Mucosa of rectum (tissue), 2 donors: ENCODE results near the gene LIX1.

ENCODE experiments used
- H3K27ac ChIP-seq, 2 donors: one replicate each; pipeline ENCODE4 v1.7.0; 2013; ENCODE audit warnings: inconsistent platforms in 2 of 2, low read depth in 2 of 2, low read length in 2 of 2
- H3K27me3 ChIP-seq, 2 donors: one replicate each; pipeline ENCODE4 v1.7.0; 2013; ENCODE audit warnings: low read length in 2 of 2; ENCODE audit not compliant: control insufficient read depth in 2 of 2, insufficient read depth in 2 of 2
- H3K36me3 ChIP-seq, 2 donors: one replicate each; pipeline ENCODE4 v1.7.0; 2013; ENCODE audit warnings: low read length in 2 of 2; ENCODE audit not compliant: control insufficient read depth in 2 of 2, insufficient read depth in 2 of 2
- H3K4me1 ChIP-seq, 2 donors: one replicate each; pipeline ENCODE4 v1.7.0; 2013; ENCODE audit warnings: low read length in 2 of 2, mild to moderate bottlenecking in 1 of 2; ENCODE audit not compliant: control insufficient read depth in 2 of 2, insufficient read depth in 2 of 2
- H3K4me3 ChIP-seq, 2 donors: one replicate each; pipeline ENCODE4 v1.7.0; 2013; ENCODE audit warnings: low read length in 2 of 2
- H3K9ac ChIP-seq, 2 donors: one replicate each; pipeline ENCODE4 v1.7.0; 2013; ENCODE audit warnings: low read length in 2 of 2, low read depth in 1 of 2, mild to moderate bottlenecking in 1 of 2
- H3K9me3 ChIP-seq, 2 donors: one replicate each; pipeline ENCODE4 v1.7.0; 2013; ENCODE audit warnings: low read length in 2 of 2; ENCODE audit not compliant: control insufficient read depth in 2 of 2
- donor health status: healthy.
- donor health status: Normal muscosa, but diverticular disease.

Gene LIX1

GRCh38 chr5:97067296-97067850 lies 75.0 kb downstream of the LIX1 start:
- no peak overlapping the region for H3K4me3 ChIP-seq
- H3K27me3 ChIP-seq: no peaks in the 10 kb centered on the region
- H3K36me3 ChIP-seq: no peaks in the 10 kb centered on the region
- H3K9me3 ChIP-seq: no peaks in the 10 kb centered on the region
- no peak overlapping the region for H3K27ac ChIP-seq
- H3K4me1 ChIP-seq: no peaks in the 10 kb centered on the region
- H3K9ac ChIP-seq: no peak overlapping the region

- Histone ChIP-seq H3K9ac (no peak overlapping the region), H3K36me3 (no peaks in the 10 kb centered on the region), H3K27me3 (no peaks in the 10 kb centered on the region), H3K9me3 (no peaks in the 10 kb centered on the region), H3K4me1 (no peaks in the 10 kb centered on the region), H3K27ac (no peak overlapping the region), H3K4me3 (no peak overlapping the region)
Observed at GRCh38 chr5:97065475-97065874, 76.9 kb downstream of the LIX1 start.

- H3K27me3 ChIP-seq: no peaks in the 10 kb centered on the region
- no peak overlapping the region for H3K9ac ChIP-seq
- no peak overlapping the region for H3K27ac ChIP-seq
- H3K4me1 ChIP-seq: no peaks in the 10 kb centered on the region
- H3K4me3 ChIP-seq: no peak overlapping the region
- H3K9me3 ChIP-seq: no peaks in the 10 kb centered on the region
- no peaks in the 10 kb centered on the region for H3K36me3 ChIP-seq
Observed at GRCh38 chr5:97063251-97063650, 79.2 kb downstream of the LIX1 start.

- no peak overlapping the region for H3K27ac ChIP-seq
Observed at GRCh38 chr5:97062046-97062445, 80.4 kb downstream of the LIX1 start.

GRCh38 chr5:97056263-97056662 lies 86.1 kb downstream of the LIX1 start:
- no peaks in the 10 kb centered on the region for H3K36me3 ChIP-seq
- H3K4me1 ChIP-seq: no peaks in the 10 kb centered on the region
- H3K27me3 ChIP-seq: no peaks in the 10 kb centered on the region
- H3K9ac ChIP-seq: no peak overlapping the region
- H3K9me3 ChIP-seq: no peaks in the 10 kb centered on the region
- H3K27ac ChIP-seq: no peak overlapping the region
- no peak overlapping the region for H3K4me3 ChIP-seq

More at GRCh38 chr5:97062046-97062445, 80.4 kb downstream of the LIX1 start:
- Histone ChIP-seq H3K36me3 (no peaks in the 10 kb centered on the region), H3K4me3 (no peak overlapping the region), H3K4me1 (no peaks in the 10 kb centered on the region), H3K27me3 (no peaks in the 10 kb centered on the region), H3K9ac (no peak overlapping the region), H3K9me3 (no peaks in the 10 kb centered on the region)

GRCh38 chr5:97049175-97049574 lies 93.2 kb downstream of the LIX1 start:
- no peaks in the 10 kb centered on the region for H3K27me3 ChIP-seq
- H3K36me3 ChIP-seq: no peaks in the 10 kb centered on the region
- H3K4me1 ChIP-seq: no peaks in the 10 kb centered on the region

GRCh38 chr5:97047076-97047475 lies 95.3 kb downstream of the LIX1 start:
- no peak overlapping the region for H3K27ac ChIP-seq
- no peaks in the 10 kb centered on the region for H3K9me3 ChIP-seq
- H3K36me3 ChIP-seq: no peaks in the 10 kb centered on the region
- no peak overlapping the region for H3K9ac ChIP-seq
- no peaks in the 10 kb centered on the region for H3K4me1 ChIP-seq
- H3K4me3 ChIP-seq: no peak overlapping the region
- no peaks in the 10 kb centered on the region for H3K27me3 ChIP-seq

More at GRCh38 chr5:97049175-97049574, 93.2 kb downstream of the LIX1 start:
- Histone ChIP-seq H3K4me3 (no peak overlapping the region), H3K9ac (no peak overlapping the region), H3K27ac (no peak overlapping the region), H3K9me3 (no peaks in the 10 kb centered on the region)

- no peak overlapping the region for H3K9ac ChIP-seq
- H3K9me3 ChIP-seq: no peaks in the 10 kb centered on the region
- H3K27me3 ChIP-seq: no peaks in the 10 kb centered on the region
- H3K4me3 ChIP-seq: no peak overlapping the region
- no peak overlapping the region for H3K27ac ChIP-seq
- H3K36me3 ChIP-seq: no peaks in the 10 kb centered on the region
- H3K4me1 ChIP-seq: no peaks in the 10 kb centered on the region
Observed at GRCh38 chr5:97046270-97046982, 96.0 kb downstream of the LIX1 start.

- Histone ChIP-seq H3K27ac (no peak overlapping the region), H3K9me3 (no peaks in the 10 kb centered on the region), H3K9ac (no peak overlapping the region), H3K4me3 (no peak overlapping the region), H3K27me3 (no peaks in the 10 kb centered on the region), H3K36me3 (no peaks in the 10 kb centered on the region), H3K4me1 (no peaks in the 10 kb centered on the region)
Observed at GRCh38 chr5:97044052-97044451, 98.4 kb downstream of the LIX1 start.

GRCh38 chr5:97043511-97043910 lies 98.9 kb downstream of the LIX1 start:
- no peaks in the 10 kb centered on the region for H3K4me1 ChIP-seq
- no peak overlapping the region for H3K4me3 ChIP-seq
- H3K36me3 ChIP-seq: no peaks in the 10 kb centered on the region
- H3K9me3 ChIP-seq: no peaks in the 10 kb centered on the region
- no peak overlapping the region for H3K27ac ChIP-seq
- no peak overlapping the region for H3K9ac ChIP-seq
- no peaks in the 10 kb centered on the region for H3K27me3 ChIP-seq
